Retina (tissue), 1 donor: ENCODE data around the gene SIGLEC8.
"Not testable (repeated sequence)": the region's sequence is repeated elsewhere in the genome, so short reads cannot be mapped to it uniquely, and the experiment has no call there.

Experiments used
- DNase-seq: peaks from one replicate; pipeline ENCODE4 v3.0.0-alpha.2; 2016

Gene SIGLEC8

GRCh38 chr19:51441410-51442390, 16.6 kb downstream of the SIGLEC8 start:
- DNase-seq, result no peak

- DNase-seq, result no peak
Observed at GRCh38 chr19:51440846-51441409, 17.3 kb downstream of the SIGLEC8 start.

GRCh38 chr19:51440052-51440451, 18.2 kb downstream of the SIGLEC8 start:
- no peak for DNase-seq

- no peak for DNase-seq
Observed at GRCh38 chr19:51439021-51439465, 19.2 kb downstream of the SIGLEC8 start.

- no peak for DNase-seq
Observed at GRCh38 chr19:51434456-51434855, 23.8 kb downstream of the SIGLEC8 start.

- DNase-seq, result no peak
Observed at GRCh38 chr19:51433043-51433442, 25.2 kb downstream of the SIGLEC8 start.

- no peak for DNase-seq
Observed at GRCh38 chr19:51431124-51431523, 27.1 kb downstream of the SIGLEC8 start.

- DNase-seq, result no peak
Observed at GRCh38 chr19:51430221-51430620, 28.0 kb downstream of the SIGLEC8 start.

GRCh38 chr19:51427201-51427600, 31.1 kb downstream of the SIGLEC8 start:
- no peak for DNase-seq

GRCh38 chr19:51422053-51422448, 36.2 kb downstream of the SIGLEC8 start:
- DNase-seq, result peak; percentile 85

GRCh38 chr19:51421229-51422052, 36.8 kb downstream of the SIGLEC8 start:
- DNase-seq, result no peak

GRCh38 chr19:51420511-51420910, 37.7 kb downstream of the SIGLEC8 start:
- DNase-seq, result not testable (repeated sequence)

GRCh38 chr19:51418707-51419106, 39.5 kb downstream of the SIGLEC8 start:
- no peak for DNase-seq

- DNase-seq, result no peak
Observed at GRCh38 chr19:51417810-51418157, 40.5 kb downstream of the SIGLEC8 start.

GRCh38 chr19:51417107-51417809, 41.0 kb downstream of the SIGLEC8 start, which contains the start of gene SIGLEC10:
Gene SIGLEC10, minus strand, starts transcription at chr19:51417642. Its CDS starts 61 bp downstream, at chr19:51417581.
- no peak for DNase-seq

GRCh38 chr19:51416422-51416821, 41.8 kb downstream of the SIGLEC8 start:
- DNase-seq, result not testable (repeated sequence)

GRCh38 chr19:51415187-51415586, 43.1 kb downstream of the SIGLEC8 start:
- DNase-seq, result no peak

GRCh38 chr19:51410950-51411748, 47.1 kb downstream of the SIGLEC8 start:
- DNase-seq, result no peak

- peak; percentile 44 for DNase-seq
Observed at GRCh38 chr19:51407511-51408131, 50.6 kb downstream of the SIGLEC8 start.

- no peak for DNase-seq
Observed at GRCh38 chr19:51402117-51402516, 56.1 kb downstream of the SIGLEC8 start.
